ENCODE results near the gene SPATC1L. TPM values are rescaled to one million over a fixed set of nuclear protein-coding genes. Genes with fewer than 3 reads are reported as not detected.

SPATC1L gene
- total RNA-seq, 2 experiments from 2014 or later: 4.7 to 8.3 TPM

GRCh38 chr21:46112725-46113215 is 71.5 kb downstream of the SPATC1L start:
- H3K9me2 ChIP-seq (ENCODE audit: insufficient read depth, low read length): no peaks in the 10 kb centered on the region
- peaks cover 7% of the 10 kb centered on the region for H3K9me3 ChIP-seq (ENCODE audit: low read length)
- no peak for DNase-seq (ENCODE audit: low spot score)
- ChIA-PET CTCF (ENCODE audit: unreplicated experiment) (no interaction called here), POLR2A (no interaction called here)
- BruUV-seq (replicated peaks): no TSS peak
- H4K20me1 ChIP-seq (ENCODE audit: insufficient read depth, low read length): no peaks in the 10 kb centered on the region
- H3K4me2 ChIP-seq (ENCODE audit: low read length): no peak overlapping the region
- H3K27ac ChIP-seq (ENCODE audit: low read depth, low read length, poor library complexity, severe bottlenecking): no peak overlapping the region
- intact Hi-C loops (cut with micrococcal nuclease; ENCODE audit: unreplicated experiment): no loop called here
- TF ChIP-seq CTCF (conservative IDR thresholded peaks at IDR 0.05; ENCODE audit: low read length) (no peak), EZH2phosphoT487 (IDR thresholded peaks at IDR 0.05; ENCODE audit: borderline replicate concordance, low read depth, low read length) (no peak)
- H3K4me3 ChIP-seq (ENCODE audit: low read depth, low read length, poor library complexity, severe bottlenecking): no peak overlapping the region
- H3K4me1 ChIP-seq (ENCODE audit: insufficient read depth, low read length, poor library complexity, severe bottlenecking): no peaks in the 10 kb centered on the region
- H2AFZ ChIP-seq (ENCODE audit: low read length): no peak overlapping the region
- no peaks in the 10 kb centered on the region for H3K36me3 ChIP-seq (ENCODE audit: insufficient read depth, low read length)
- no peaks in the 10 kb centered on the region for H3K79me2 ChIP-seq (ENCODE audit: insufficient read depth, low read depth, low read length)

GRCh38 chr21:46111857-46112724 is 72.2 kb downstream of the SPATC1L start:
- no peak for DNase-seq (ENCODE audit: low spot score)
- TF ChIP-seq CTCF (conservative IDR thresholded peaks at IDR 0.05; ENCODE audit: low read length): no peak
- TF ChIP-seq EZH2phosphoT487 (IDR thresholded peaks at IDR 0.05; ENCODE audit: borderline replicate concordance, low read depth, low read length): no peak
- no peaks in the 10 kb centered on the region for H3K79me2 ChIP-seq (ENCODE audit: insufficient read depth, low read depth, low read length)
- H3K4me3 ChIP-seq (ENCODE audit: low read depth, low read length, poor library complexity, severe bottlenecking): no peak overlapping the region
- POLR2A ChIA-PET: no interaction called here
- BruUV-seq (replicated peaks): no TSS peak
- no peaks in the 10 kb centered on the region for H3K36me3 ChIP-seq (ENCODE audit: insufficient read depth, low read length)
- H3K9me3 ChIP-seq (ENCODE audit: low read length): peaks cover 7% of the 10 kb centered on the region
- H4K20me1 ChIP-seq (ENCODE audit: insufficient read depth, low read length): no peaks in the 10 kb centered on the region
- H2AFZ ChIP-seq (ENCODE audit: low read length): no peak overlapping the region
- no peak overlapping the region for H3K27ac ChIP-seq (ENCODE audit: low read depth, low read length, poor library complexity, severe bottlenecking)
- H3K4me2 ChIP-seq (ENCODE audit: low read length): no peak overlapping the region
- no peaks in the 10 kb centered on the region for H3K9me2 ChIP-seq (ENCODE audit: insufficient read depth, low read length)
- CTCF ChIA-PET (ENCODE audit: unreplicated experiment): no interaction called here
- no peaks in the 10 kb centered on the region for H3K4me1 ChIP-seq (ENCODE audit: insufficient read depth, low read length, poor library complexity, severe bottlenecking)
- intact Hi-C loops (cut with micrococcal nuclease; ENCODE audit: unreplicated experiment): no loop called here

- no peaks in the 10 kb centered on the region for H3K79me2 ChIP-seq (ENCODE audit: insufficient read depth, low read depth, low read length)
- no peak overlapping the region for H3K4me2 ChIP-seq (ENCODE audit: low read length)
- ChIA-PET POLR2A (no interaction called here), CTCF (ENCODE audit: unreplicated experiment) (no interaction called here)
- no peaks in the 10 kb centered on the region for H3K4me1 ChIP-seq (ENCODE audit: insufficient read depth, low read length, poor library complexity, severe bottlenecking)
- no peak overlapping the region for H3K4me3 ChIP-seq (ENCODE audit: low read depth, low read length, poor library complexity, severe bottlenecking)
- peaks cover 7% of the 10 kb centered on the region for H3K9me3 ChIP-seq (ENCODE audit: low read length)
- no peak for DNase-seq (ENCODE audit: low spot score)
- TF ChIP-seq EZH2phosphoT487 (IDR thresholded peaks at IDR 0.05; ENCODE audit: borderline replicate concordance, low read depth, low read length) (no peak), CTCF (conservative IDR thresholded peaks at IDR 0.05; ENCODE audit: low read length) (no peak)
- H2AFZ ChIP-seq (ENCODE audit: low read length): no peak overlapping the region
- no peaks in the 10 kb centered on the region for H3K9me2 ChIP-seq (ENCODE audit: insufficient read depth, low read length)
- no TSS peak for BruUV-seq (replicated peaks)
- no peaks in the 10 kb centered on the region for H4K20me1 ChIP-seq (ENCODE audit: insufficient read depth, low read length)
- intact Hi-C loops (cut with micrococcal nuclease; ENCODE audit: unreplicated experiment): no loop called here
- H3K36me3 ChIP-seq (ENCODE audit: insufficient read depth, low read length): no peaks in the 10 kb centered on the region
- H3K27ac ChIP-seq (ENCODE audit: low read depth, low read length, poor library complexity, severe bottlenecking): no peak overlapping the region
These were observed 73.1 kb downstream of the SPATC1L start for GRCh38 chr21:46111193-46111571.

All from OCI-LY7 (cell line).